ENCODE data around the gene FAM78A.

GRCh38 chr9:131319486-131319885 is 43.2 kb upstream of the FAM78A start:
- TF ChIP-seq, protein P1, sequence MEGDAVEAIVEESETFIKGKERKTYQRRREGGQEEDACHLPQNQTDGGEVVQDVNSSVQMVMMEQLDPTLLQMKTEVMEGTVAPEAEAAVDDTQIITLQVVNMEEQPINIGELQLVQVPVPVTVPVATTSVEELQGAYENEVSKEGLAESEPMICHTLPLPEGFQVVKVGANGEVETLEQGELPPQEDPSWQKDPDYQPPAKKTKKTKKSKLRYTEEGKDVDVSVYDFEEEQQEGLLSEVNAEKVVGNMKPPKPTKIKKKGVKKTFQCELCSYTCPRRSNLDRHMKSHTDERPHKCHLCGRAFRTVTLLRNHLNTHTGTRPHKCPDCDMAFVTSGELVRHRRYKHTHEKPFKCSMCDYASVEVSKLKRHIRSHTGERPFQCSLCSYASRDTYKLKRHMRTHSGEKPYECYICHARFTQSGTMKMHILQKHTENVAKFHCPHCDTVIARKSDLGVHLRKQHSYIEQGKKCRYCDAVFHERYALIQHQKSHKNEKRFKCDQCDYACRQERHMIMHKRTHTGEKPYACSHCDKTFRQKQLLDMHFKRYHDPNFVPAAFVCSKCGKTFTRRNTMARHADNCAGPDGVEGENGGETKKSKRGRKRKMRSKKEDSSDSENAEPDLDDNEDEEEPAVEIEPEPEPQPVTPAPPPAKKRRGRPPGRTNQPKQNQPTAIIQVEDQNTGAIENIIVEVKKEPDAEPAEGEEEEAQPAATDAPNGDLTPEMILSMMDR (IDR thresholded peaks at IDR 0.05) = no peak
- TF ChIP-seq EP300 (IDR thresholded peaks at IDR 0.05) = no peak
- no peak for TF ChIP-seq POLR2A (IDR thresholded peaks at IDR 0.05)
